PC-3 (cell line): ENCODE results near the gene YIPF7. TPM values are rescaled to one million over a fixed set of nuclear protein-coding genes. Genes with fewer than 3 reads are reported as not detected.

ENCODE experiments used
- ATAC-seq: fragments of 200-7000 bp; cut with Tn5 transposase; 2 replicates; pipeline ENCODE4 v1.9.1; 2020; ENCODE audit warnings: mild to moderate bottlenecking, moderate library complexity
- BruUV-seq: library from RNA; stranded (reverse); fragments of 400-500 nt; replicated peaks from 2 replicates; lab custom pipeline; 2021; lab: Mats Ljungman, UMichigan
- CTCF ChIA-PET: fragments of 300-600 bp; sonication (Branson Sonifier 250); formaldehyde crosslinking; loops from one replicate; lab custom pipeline; 2022; ENCODE audit warnings: antibody characterized with exemption; lab: Charles Lee
- POLR2A ChIA-PET: fragments of 300-600 bp; sonication (Branson Sonifier 250); formaldehyde crosslinking; loops from one replicate; lab custom pipeline; 2022; ENCODE audit warnings: antibody characterized with exemption; ENCODE audit not compliant: unreplicated experiment; lab: Charles Lee
- DNase-seq: peaks from one replicate; pipeline ENCODE4 v3.0.0-alpha.2; 2015
- H2AFZ ChIP-seq: fragments of 300-600 bp; sonication (generic); 2 replicates; pipeline ENCODE4 v1.6.0; 2016; ENCODE audit warnings: antibody characterized with exemption, low read length
- H3F3A ChIP-seq: fragments of 300-600 bp; sonication (generic); one replicate; pipeline ENCODE4 v1.6.0; 2017; ENCODE audit warnings: antibody characterized with exemption, low read length, control low read depth, mild to moderate bottlenecking; ENCODE audit not compliant: unreplicated experiment
- H3K27ac ChIP-seq: fragments of 300-600 bp; sonication (generic); 2 replicates; pipeline ENCODE4 v1.5.1; 2016; ENCODE audit warnings: mild to moderate bottlenecking, low read length
- H3K27me3 ChIP-seq: fragments of 300-600 bp; sonication (generic); 2 replicates; pipeline ENCODE4 v1.6.1; 2016; ENCODE audit warnings: low read length, mixed read lengths
- H3K36me3 ChIP-seq: fragments of 300-600 bp; sonication (generic); 2 replicates; pipeline ENCODE4 v1.6.1; 2016; ENCODE audit warnings: low read depth, mixed run types, low read length, mixed read lengths
- H3K4me1 ChIP-seq: fragments of 300-600 bp; sonication (generic); 2 replicates; pipeline ENCODE4 v1.5.1; 2016; ENCODE audit warnings: low read length; ENCODE audit not compliant: insufficient read depth
- H3K4me2 ChIP-seq: fragments of 300-600 bp; sonication (generic); 2 replicates; pipeline ENCODE4 v1.6.0; 2016; ENCODE audit warnings: low read length
- H3K4me3 ChIP-seq: fragments of 300-600 bp; sonication (generic); 2 replicates; pipeline ENCODE4 v1.5.1; 2016; ENCODE audit warnings: mild to moderate bottlenecking, low read length, mixed read lengths
- H3K79me2 ChIP-seq: fragments of 300-600 bp; sonication (generic); 2 replicates; pipeline ENCODE4 v1.6.1; 2017; ENCODE audit warnings: low read length, mixed read lengths
- H3K9ac ChIP-seq: fragments of 300-600 bp; sonication (generic); 2 replicates; pipeline ENCODE4 v1.6.0; 2016; ENCODE audit warnings: mild to moderate bottlenecking, low read length
- H3K9me2 ChIP-seq: fragments of 300-600 bp; sonication (generic); replicated peaks from 2 replicates; pipeline ENCODE4 v1.6.1; 2016; ENCODE audit warnings: mixed run types, low read length, mixed read lengths
- H3K9me3 ChIP-seq: fragments of 300-600 bp; sonication (generic); 2 replicates; pipeline ENCODE4 v1.6.1; 2016; ENCODE audit warnings: low read length, mixed read lengths
- H4K20me1 ChIP-seq: fragments of 300-600 bp; sonication (generic); 2 replicates; pipeline ENCODE4 v1.6.1; 2016; ENCODE audit warnings: low read length, mixed read lengths
- EZH2 ChIP-seq: fragments of 300-600 bp; sonication (generic); IDR thresholded peaks from one replicate; pipeline ENCODE4 v1.6.1; 2017; ENCODE audit warnings: antibody characterized with exemption, mild to moderate bottlenecking, low read length; ENCODE audit not compliant: unreplicated experiment
- EZH2phosphoT487 ChIP-seq: fragments of 300-600 bp; sonication (generic); IDR thresholded peaks from 2 replicates; pipeline ENCODE4 v1.6.1; 2018; ENCODE audit warnings: mild to moderate bottlenecking, antibody characterized with exemption, low read length, borderline replicate concordance
- intact Hi-C: fragments of 100-400 bp; cut with micrococcal nuclease; formaldehyde crosslinking; loops from 2 replicates; pipeline ENCODE4 v1.9.0; 2023
- total RNA-seq: library from RNA; depleted of rRNA; stranded (reverse); fragments of >200 nt; gene quantifications from 2 replicates; pipeline ENCODE4 v1.2.3, GENCODE V29; 2014; rRNA removed
- TF ChIP-seq, protein P1 (sequence below): fragments of 300-600 bp; sonication (generic); conservative IDR thresholded peaks from 2 replicates; pipeline ENCODE4 v1.5.1; 2017; ENCODE audit warnings: antibody characterized with exemption, low read depth, mild to moderate bottlenecking, low read length

The YIPF7 gene
- total RNA-seq, 1 experiment from 2014 or later = not detected

DNA sequence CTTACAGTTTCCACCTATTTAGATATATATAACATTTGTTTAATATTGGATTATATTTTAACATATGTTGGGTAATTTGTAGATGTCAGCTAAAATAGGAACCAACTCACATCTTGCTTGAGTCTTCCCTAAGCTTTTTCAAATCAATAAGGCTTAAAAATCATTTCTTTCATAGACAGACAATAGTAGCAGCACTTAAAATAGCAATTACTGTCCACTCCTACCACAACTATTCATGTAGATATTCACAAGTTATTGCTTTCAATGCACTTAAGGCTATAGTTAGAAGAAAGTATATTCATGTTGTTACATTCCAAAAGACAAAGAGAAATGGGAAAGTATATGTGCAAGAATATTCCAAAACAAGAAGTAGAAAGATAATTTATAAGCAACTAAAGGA, 71.2 kb downstream of the YIPF7 start:
- POLR2A ChIA-PET = no interaction called here
- Histone ChIP-seq H3K27ac (no peak overlapping the region), H3K9me2 (no peaks in the 10 kb centered on the region), H3K4me3 (no peak overlapping the region), H3K4me2 (no peak overlapping the region), H2AFZ (no peak overlapping the region), H3F3A (no peaks in the 10 kb centered on the region), H3K79me2 (no peaks in the 10 kb centered on the region), H4K20me1 (no peaks in the 10 kb centered on the region), H3K27me3 (no peaks in the 10 kb centered on the region), H3K4me1 (no peaks in the 10 kb centered on the region), H3K9ac (no peak overlapping the region), H3K9me3 (no peaks in the 10 kb centered on the region), H3K36me3 (no peaks in the 10 kb centered on the region)
- no peak for ATAC-seq
- DNase-seq = no peak
- no TSS peak for BruUV-seq
- intact Hi-C loops = no loop called here
- TF ChIP-seq EZH2phosphoT487 = no peak
- TF ChIP-seq, protein P1, sequence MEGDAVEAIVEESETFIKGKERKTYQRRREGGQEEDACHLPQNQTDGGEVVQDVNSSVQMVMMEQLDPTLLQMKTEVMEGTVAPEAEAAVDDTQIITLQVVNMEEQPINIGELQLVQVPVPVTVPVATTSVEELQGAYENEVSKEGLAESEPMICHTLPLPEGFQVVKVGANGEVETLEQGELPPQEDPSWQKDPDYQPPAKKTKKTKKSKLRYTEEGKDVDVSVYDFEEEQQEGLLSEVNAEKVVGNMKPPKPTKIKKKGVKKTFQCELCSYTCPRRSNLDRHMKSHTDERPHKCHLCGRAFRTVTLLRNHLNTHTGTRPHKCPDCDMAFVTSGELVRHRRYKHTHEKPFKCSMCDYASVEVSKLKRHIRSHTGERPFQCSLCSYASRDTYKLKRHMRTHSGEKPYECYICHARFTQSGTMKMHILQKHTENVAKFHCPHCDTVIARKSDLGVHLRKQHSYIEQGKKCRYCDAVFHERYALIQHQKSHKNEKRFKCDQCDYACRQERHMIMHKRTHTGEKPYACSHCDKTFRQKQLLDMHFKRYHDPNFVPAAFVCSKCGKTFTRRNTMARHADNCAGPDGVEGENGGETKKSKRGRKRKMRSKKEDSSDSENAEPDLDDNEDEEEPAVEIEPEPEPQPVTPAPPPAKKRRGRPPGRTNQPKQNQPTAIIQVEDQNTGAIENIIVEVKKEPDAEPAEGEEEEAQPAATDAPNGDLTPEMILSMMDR = no peak
- TF ChIP-seq EZH2 = no peak
- CTCF ChIA-PET = no interaction called here

DNA sequence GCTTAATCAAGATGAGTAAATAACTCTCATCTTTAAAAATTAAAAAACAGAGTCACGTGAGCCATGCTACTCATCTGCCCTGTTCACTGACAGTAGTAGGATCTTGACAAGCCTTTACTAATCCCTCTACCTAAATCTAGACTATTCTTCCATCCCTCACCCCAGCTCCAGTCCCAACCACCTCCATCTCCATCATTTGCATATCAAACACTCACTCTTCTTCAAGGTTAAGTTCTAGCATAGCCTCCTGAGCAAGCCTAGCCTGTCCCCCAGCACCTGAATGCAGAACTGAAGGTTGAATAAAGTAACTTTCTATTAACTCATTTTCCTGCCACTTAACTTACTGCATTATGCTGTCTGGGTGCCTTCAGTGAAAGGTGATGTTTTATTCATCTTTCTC, 72.5 kb downstream of the YIPF7 start:
- no peaks in the 10 kb centered on the region for H3K36me3 ChIP-seq
- no peak overlapping the region for H2AFZ ChIP-seq
- H3K79me2 ChIP-seq = no peaks in the 10 kb centered on the region
- intact Hi-C loops = no loop called here
- no peak overlapping the region for H3K4me2 ChIP-seq
- no peak overlapping the region for H3K27ac ChIP-seq
- ATAC-seq (no peak), DNase-seq (no peak)
- H3K4me3 ChIP-seq = no peak overlapping the region
- H3K9ac ChIP-seq = no peak overlapping the region
- BruUV-seq = no TSS peak
- H3F3A ChIP-seq = no peaks in the 10 kb centered on the region
- H3K9me2 ChIP-seq = no peaks in the 10 kb centered on the region
- ChIA-PET POLR2A (no interaction called here), CTCF (interaction anchor here (0.6 kb wide), 1 partner anchor 153 kb away, joined by 3 read pairs; no protein-coding TSS in a partner anchor)
- H4K20me1 ChIP-seq = no peaks in the 10 kb centered on the region
- TF ChIP-seq EZH2 = no peak
- no peak for TF ChIP-seq EZH2phosphoT487
- TF ChIP-seq, protein P1 = no peak
- H3K9me3 ChIP-seq = no peaks in the 10 kb centered on the region
- no peaks in the 10 kb centered on the region for H3K27me3 ChIP-seq
- H3K4me1 ChIP-seq = no peaks in the 10 kb centered on the region

Other genes with a start within 250 kb of the YIPF7 start
- 0.35 TPM in 1 of 2 replicates, not detected in the other for gene KCTD8, start 202.8 kb downstream of the YIPF7 start, total RNA-seq
- gene GUF1, start 26.8 kb upstream of the YIPF7 start, total RNA-seq = 12.8 and 13.7 TPM in 2 replicates
- 17.2 and 21.9 TPM in 2 replicates for gene GNPDA2, start 74.9 kb upstream of the YIPF7 start, total RNA-seq